Activated CD4-positive, alpha-beta memory T cell treated with anti-CD3 and anti-CD28 coated beads for 36 hours (primary cell): ENCODE measurements around the gene TUBGCP5. TPM values are rescaled to one million over a fixed set of nuclear protein-coding genes. Genes with fewer than 3 reads are reported as not detected.
"Not testable (repeated sequence)": the region's sequence is repeated elsewhere in the genome, so short reads cannot be mapped to it uniquely, and the experiment has no call there.

ENCODE experiments used
- CTCF ChIA-PET: fragments of 350-600 bp; sonication (Branson Sonifier 250); formaldehyde crosslinking; loops from one replicate; lab custom pipeline; 2021; ENCODE audit warnings: antibody characterized with exemption, inconsistent platforms; lab: Charles Lee
- POLR2A ChIA-PET: fragments of 350-600 bp; sonication (Branson Sonifier 250); formaldehyde crosslinking; loops from one replicate; lab custom pipeline; 2021; ENCODE audit warnings: antibody characterized with exemption; lab: Charles Lee
- DNase-seq: peaks from one replicate; pipeline ENCODE4 v3.0.0-alpha.2; 2020
- H3K27ac Mint-ChIP-seq: one replicate; pipeline ENCODE4 v1.8.0; 2021; ENCODE audit warnings: mixed read lengths
- H3K27me3 Mint-ChIP-seq: one replicate; pipeline ENCODE4 v1.8.0; 2021; ENCODE audit warnings: mixed read lengths
- H3K36me3 Mint-ChIP-seq: one replicate; pipeline ENCODE4 v1.8.0; 2021; ENCODE audit warnings: mixed read lengths
- H3K4me1 Mint-ChIP-seq: one replicate; pipeline ENCODE4 v1.8.0; 2021; ENCODE audit warnings: low read depth, mixed read lengths
- H3K4me3 Mint-ChIP-seq: one replicate; pipeline ENCODE4 v1.8.0; 2021; ENCODE audit warnings: mild to moderate bottlenecking, mixed read lengths
- H3K9me3 Mint-ChIP-seq: one replicate; pipeline ENCODE4 v1.8.0; 2021; ENCODE audit warnings: mixed read lengths
- intact Hi-C: fragments of 100-400 bp; cut with micrococcal nuclease; formaldehyde crosslinking; loops from one replicate; pipeline ENCODE4 v1.15.1; 2023
- total RNA-seq, 2 experiments: library from RNA; stranded (reverse); gene quantifications; one replicate each; pipeline ENCODE4 v1.2.3, GENCODE V29; 2021

The TUBGCP5 gene
- total RNA-seq, 2 experiments from 2014 or later: 13.7 to 15.3 TPM

GRCh38 chr15:23038726-23039142 is 635 bp downstream of the TUBGCP5 start:
- H3K4me1 Mint-ChIP-seq: peaks cover 25% of the 10 kb centered on the region
- POLR2A ChIA-PET: interaction anchor here (1.1 to 1.5 kb wide), 3 partner anchors 8 to 527 kb away, joined by 3 to 8 read pairs (median 8); partner anchors contain the start of gene CYFIP1
- no peaks in the 10 kb centered on the region for H3K27me3 Mint-ChIP-seq
- no peaks in the 10 kb centered on the region for H3K9me3 Mint-ChIP-seq
- H3K36me3 Mint-ChIP-seq: peaks cover 9% of the 10 kb centered on the region
- intact Hi-C loops: loop anchor here (1.0 to 5.0 kb wide), 3 partner anchors 58 to 429 kb away; partner anchors contain the start of genes CYFIP1 and NIPA2
- no peak for DNase-seq
- H3K27ac Mint-ChIP-seq: peak overlapping the region; percentile 79
- H3K4me3 Mint-ChIP-seq: peak overlapping the region; percentile 93
- CTCF ChIA-PET: interaction anchor here (0.9 to 1.5 kb wide), 7 partner anchors 9 to 59 kb away, joined by 3 to 6 read pairs (median 4); no protein-coding TSS in a partner anchor

GRCh38 chr15:23035964-23036566 is 3.3 kb downstream of the TUBGCP5 start:
- intact Hi-C loops: loop anchor here (5.0 kb wide), 1 partner anchor 431 kb away; no protein-coding TSS in a partner anchor
- CTCF ChIA-PET: interaction anchor here (0.7 to 2.5 kb wide), 11 partner anchors 8 to 196 kb away, joined by 3 to 19 read pairs (median 4); no protein-coding TSS in a partner anchor
- Mint-ChIP-seq H3K27ac (no peak overlapping the region), H3K9me3 (no peaks in the 10 kb centered on the region), H3K36me3 (peaks cover 15% of the 10 kb centered on the region), H3K4me3 (no peak overlapping the region), H3K27me3 (no peaks in the 10 kb centered on the region), H3K4me1 (peaks cover 25% of the 10 kb centered on the region)
- POLR2A ChIA-PET: interaction anchor here (0.7 kb wide), 1 partner anchor 56 kb away, joined by 3 read pairs; the partner anchor contains the start of gene CYFIP1
- peak; percentile 61 for DNase-seq

GRCh38 chr15:23033979-23034378 is 5.4 kb downstream of the TUBGCP5 start:
- H3K4me3 Mint-ChIP-seq: no peak overlapping the region
- intact Hi-C loops: no loop called here

GRCh38 chr15:23026218-23026617 is 13.2 kb downstream of the TUBGCP5 start:
- H3K36me3 Mint-ChIP-seq: peaks cover 37% of the 10 kb centered on the region
- no peak overlapping the region for H3K4me3 Mint-ChIP-seq
- DNase-seq: no peak
- no peaks in the 10 kb centered on the region for H3K9me3 Mint-ChIP-seq
- no peak overlapping the region for H3K27ac Mint-ChIP-seq
- H3K4me1 Mint-ChIP-seq: no peaks in the 10 kb centered on the region
- ChIA-PET POLR2A (no interaction called here), CTCF (interaction anchor here (3.5 kb wide), 1 partner anchor 10 kb away, joined by 19 read pairs; no protein-coding TSS in a partner anchor)
- H3K27me3 Mint-ChIP-seq: no peaks in the 10 kb centered on the region
- intact Hi-C loops: no loop called here

More at GRCh38 chr15:23033979-23034378, 5.4 kb downstream of the TUBGCP5 start:
- POLR2A ChIA-PET: no interaction called here
- H3K27ac Mint-ChIP-seq: no peak overlapping the region
- peaks cover 20% of the 10 kb centered on the region for H3K36me3 Mint-ChIP-seq
- H3K9me3 Mint-ChIP-seq: no peaks in the 10 kb centered on the region
- H3K27me3 Mint-ChIP-seq: no peaks in the 10 kb centered on the region
- CTCF ChIA-PET: no interaction called here
- no peak for DNase-seq
- H3K4me1 Mint-ChIP-seq: peaks cover 25% of the 10 kb centered on the region

GRCh38 chr15:23022156-23022555 is 17.2 kb downstream of the TUBGCP5 start:
- Mint-ChIP-seq H3K4me3 (no peak overlapping the region), H3K36me3 (peaks cover 39% of the 10 kb centered on the region), H3K4me1 (no peaks in the 10 kb centered on the region), H3K27ac (no peak overlapping the region), H3K27me3 (no peaks in the 10 kb centered on the region), H3K9me3 (no peaks in the 10 kb centered on the region)
- POLR2A ChIA-PET: no interaction called here
- no peak for DNase-seq
- CTCF ChIA-PET: interaction anchor here (1.1 to 2.9 kb wide), 2 partner anchors 14 to 17 kb away, joined by 4 to 12 read pairs; partner anchors contain the start of gene TUBGCP5
- intact Hi-C loops: no loop called here

- Mint-ChIP-seq H3K9me3 (no peaks in the 10 kb centered on the region), H3K27me3 (no peaks in the 10 kb centered on the region), H3K4me1 (no peaks in the 10 kb centered on the region), H3K4me3 (no peak overlapping the region), H3K36me3 (peaks cover 35% of the 10 kb centered on the region), H3K27ac (no peak overlapping the region)
- DNase-seq: no peak
- intact Hi-C loops: no loop called here
- POLR2A ChIA-PET: no interaction called here
- CTCF ChIA-PET: interaction anchor here (2.1 kb wide), 1 partner anchor 22 kb away, joined by 6 read pairs; no protein-coding TSS in a partner anchor
Measured at GRCh38 chr15:23014394-23015000, 24.9 kb downstream of the TUBGCP5 start.

- ChIA-PET POLR2A (no interaction called here), CTCF (interaction anchor here (2.1 kb wide), 1 partner anchor 22 kb away, joined by 6 read pairs; no protein-coding TSS in a partner anchor)
- no peak for DNase-seq
- H3K36me3 Mint-ChIP-seq: peaks cover 34% of the 10 kb centered on the region
- intact Hi-C loops: no loop called here
- no peaks in the 10 kb centered on the region for H3K27me3 Mint-ChIP-seq
- no peak overlapping the region for H3K4me3 Mint-ChIP-seq
- H3K9me3 Mint-ChIP-seq: no peaks in the 10 kb centered on the region
- H3K27ac Mint-ChIP-seq: no peak overlapping the region
- no peaks in the 10 kb centered on the region for H3K4me1 Mint-ChIP-seq
Measured at GRCh38 chr15:23013681-23014080, 25.7 kb downstream of the TUBGCP5 start.

GRCh38 chr15:23012616-23013015 is 26.8 kb downstream of the TUBGCP5 start:
- CTCF ChIA-PET: interaction anchor here (0.8 to 2.1 kb wide), 2 partner anchors 23 to 26 kb away, joined by 3 to 6 read pairs; partner anchors contain the start of gene TUBGCP5
- not testable (repeated sequence) for H3K4me1 Mint-ChIP-seq

GRCh38 chr15:23003736-23004135 is 35.6 kb downstream of the TUBGCP5 start:
- Mint-ChIP-seq H3K4me1 (no peaks in the 10 kb centered on the region), H3K9me3 (no peaks in the 10 kb centered on the region), H3K36me3 (peaks cover 48% of the 10 kb centered on the region), H3K4me3 (no peak overlapping the region), H3K27ac (no peak overlapping the region), H3K27me3 (no peaks in the 10 kb centered on the region)
- POLR2A ChIA-PET: no interaction called here
- intact Hi-C loops: no loop called here
- no peak for DNase-seq
- CTCF ChIA-PET: no interaction called here

More at GRCh38 chr15:23012616-23013015, 26.8 kb downstream of the TUBGCP5 start:
- H3K27me3 Mint-ChIP-seq, H3K4me3 Mint-ChIP-seq, DNase-seq, H3K27ac Mint-ChIP-seq, intact Hi-C loops, POLR2A ChIA-PET, H3K9me3 Mint-ChIP-seq: not testable (repeated sequence)
- peaks cover 35% of the 10 kb centered on the region for H3K36me3 Mint-ChIP-seq

- CTCF ChIA-PET: no interaction called here
- Mint-ChIP-seq H3K27me3 (no peaks in the 10 kb centered on the region), H3K4me3 (no peak overlapping the region), H3K9me3 (no peaks in the 10 kb centered on the region), H3K27ac (no peak overlapping the region), H3K36me3 (peaks cover 46% of the 10 kb centered on the region), H3K4me1 (no peaks in the 10 kb centered on the region)
- intact Hi-C loops: no loop called here
- POLR2A ChIA-PET: no interaction called here
- no peak for DNase-seq
Measured at GRCh38 chr15:23002920-23003319, 36.4 kb downstream of the TUBGCP5 start.

- H3K27ac Mint-ChIP-seq: no peak overlapping the region
- CTCF ChIA-PET: no interaction called here
- no peak for DNase-seq
- no peaks in the 10 kb centered on the region for H3K9me3 Mint-ChIP-seq
- H3K4me3 Mint-ChIP-seq: no peak overlapping the region
- H3K36me3 Mint-ChIP-seq: peaks cover 22% of the 10 kb centered on the region
- H3K27me3 Mint-ChIP-seq: no peaks in the 10 kb centered on the region
- H3K4me1 Mint-ChIP-seq: no peaks in the 10 kb centered on the region
- POLR2A ChIA-PET: no interaction called here
- intact Hi-C loops: no loop called here
Measured at GRCh38 chr15:22995795-22996194, 43.6 kb downstream of the TUBGCP5 start.

- ChIA-PET CTCF (no interaction called here), POLR2A (no interaction called here)
- intact Hi-C loops: no loop called here
- no peak for DNase-seq
- Mint-ChIP-seq H3K9me3 (no peaks in the 10 kb centered on the region), H3K27ac (no peak overlapping the region), H3K36me3 (peaks cover 14% of the 10 kb centered on the region), H3K4me3 (no peak overlapping the region), H3K27me3 (no peaks in the 10 kb centered on the region), H3K4me1 (no peaks in the 10 kb centered on the region)
Measured at GRCh38 chr15:22992024-22992326, 47.4 kb downstream of the TUBGCP5 start.
